NCI-H2227 treated with DMSO at 0.1 percent for 48 hours (cell line): ENCODE data around the gene PIANP.
"Not testable (repeated sequence)": the region's sequence is repeated elsewhere in the genome, so short reads cannot be mapped to it uniquely, and the experiment has no call there.

Experiments used
- DNase-seq: peaks from one replicate; lab custom pipeline; 2025; lab: John Stamatoyannopoulos, UW

Gene PIANP, protein sequence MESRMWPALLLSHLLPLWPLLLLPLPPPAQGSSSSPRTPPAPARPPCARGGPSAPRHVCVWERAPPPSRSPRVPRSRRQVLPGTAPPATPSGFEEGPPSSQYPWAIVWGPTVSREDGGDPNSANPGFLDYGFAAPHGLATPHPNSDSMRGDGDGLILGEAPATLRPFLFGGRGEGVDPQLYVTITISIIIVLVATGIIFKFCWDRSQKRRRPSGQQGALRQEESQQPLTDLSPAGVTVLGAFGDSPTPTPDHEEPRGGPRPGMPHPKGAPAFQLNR

DNA sequence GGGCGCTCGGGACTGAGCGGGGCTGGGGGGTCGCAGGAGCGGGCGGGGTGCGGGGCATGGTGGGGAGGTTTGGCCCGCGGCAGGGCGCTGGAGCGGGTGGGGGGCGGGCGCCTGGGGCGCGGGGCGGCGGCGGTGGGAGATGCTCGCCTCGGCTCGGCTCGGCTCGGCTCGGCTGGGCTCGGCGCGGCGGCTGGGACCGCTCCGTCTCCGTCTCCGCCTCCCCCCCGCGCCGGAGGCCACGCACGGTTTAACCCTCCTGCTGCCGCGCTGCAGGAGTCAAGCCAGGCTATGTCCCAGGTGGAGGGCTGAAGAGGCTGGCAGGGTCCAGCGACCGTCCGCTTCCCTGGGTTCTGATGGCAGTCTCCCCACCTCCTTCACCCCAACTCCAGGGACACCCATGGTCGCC, at the start of gene PIANP:
Gene PIANP (minus strand): TSS at position 170 of the 406 bp plus-strand sequence. CDS start 2,754 bp downstream, outside the sequence.
- no peak for DNase-seq

DNA sequence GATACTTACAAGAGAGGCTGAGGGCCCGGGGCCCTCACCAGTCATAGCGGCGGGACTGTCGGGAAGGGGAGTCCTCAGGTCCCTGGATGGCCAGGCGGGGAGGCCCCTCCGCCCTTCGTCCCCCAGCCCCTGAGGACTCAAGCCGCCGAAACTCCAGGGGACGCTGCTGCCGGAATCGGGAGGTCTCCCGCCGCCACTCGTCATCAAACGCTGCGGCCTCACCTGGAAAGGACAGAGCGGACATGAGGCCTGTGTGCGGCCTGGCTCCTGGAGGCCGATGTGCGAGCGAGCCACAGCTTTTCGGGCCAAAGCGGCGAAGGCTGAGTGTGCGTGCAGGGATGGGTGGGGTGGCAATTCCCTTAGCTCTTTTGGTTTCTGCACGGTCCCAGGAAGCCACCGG, 48.1 kb upstream of the PIANP start:
- DNase-seq = no peak

DNA sequence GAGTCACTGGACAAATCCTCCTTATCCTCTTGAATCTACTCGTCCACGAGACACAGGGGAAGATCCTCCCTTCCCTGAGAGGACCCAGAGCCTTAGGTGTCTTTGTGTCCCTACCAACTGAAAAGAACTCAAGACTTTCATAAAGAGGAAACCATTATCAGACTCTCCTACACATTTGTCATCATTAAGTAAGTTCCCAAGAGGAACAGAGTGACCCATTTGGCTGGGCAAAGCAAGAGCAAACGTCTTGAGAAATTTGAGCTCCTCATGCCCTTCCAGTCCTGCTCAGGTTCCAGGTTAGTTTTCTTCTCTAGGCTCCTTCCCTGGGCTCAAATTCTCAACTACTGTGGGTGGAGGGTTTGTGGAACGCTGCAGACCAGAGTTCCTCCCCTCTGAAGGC, 46.6 kb upstream of the PIANP start:
- no peak for DNase-seq

DNA sequence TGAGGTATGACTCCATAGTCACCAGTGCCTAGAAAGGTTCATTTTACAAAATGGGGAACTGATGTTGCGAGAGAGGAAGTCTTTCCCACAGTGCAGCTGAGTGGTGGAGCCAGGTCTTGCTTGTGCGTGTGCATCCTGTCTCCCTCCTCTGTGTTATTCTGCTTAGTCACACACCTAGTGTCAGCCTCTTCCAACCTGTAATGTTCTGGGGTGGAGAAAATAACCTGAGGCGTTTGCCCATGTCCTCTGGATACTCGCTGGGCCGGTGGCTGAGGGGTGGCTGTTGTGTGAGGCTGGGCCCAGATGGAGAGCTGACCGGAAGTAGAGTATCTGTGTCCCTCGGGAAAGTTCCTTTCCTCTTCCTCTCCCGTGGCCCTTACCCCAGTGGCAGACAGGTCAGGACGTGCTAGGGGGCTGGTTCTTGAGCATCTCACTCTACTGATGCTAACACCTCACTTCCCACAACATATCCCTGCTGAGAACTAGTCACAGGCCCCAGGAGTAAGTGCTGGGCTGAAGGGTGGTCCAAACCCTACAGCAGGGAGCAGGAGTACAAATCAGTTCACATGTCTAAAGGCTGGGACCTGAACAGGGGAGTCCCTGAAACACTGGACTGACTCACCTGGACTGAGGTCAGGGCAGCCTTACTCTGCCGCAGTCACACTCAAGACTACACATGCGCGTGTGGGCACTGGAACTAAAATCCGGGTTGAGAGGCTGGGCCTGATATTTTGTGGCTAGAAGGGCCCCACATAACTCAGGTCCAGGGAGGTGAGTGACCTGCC, 45.3 kb upstream of the PIANP start:
- no peak for DNase-seq

DNA sequence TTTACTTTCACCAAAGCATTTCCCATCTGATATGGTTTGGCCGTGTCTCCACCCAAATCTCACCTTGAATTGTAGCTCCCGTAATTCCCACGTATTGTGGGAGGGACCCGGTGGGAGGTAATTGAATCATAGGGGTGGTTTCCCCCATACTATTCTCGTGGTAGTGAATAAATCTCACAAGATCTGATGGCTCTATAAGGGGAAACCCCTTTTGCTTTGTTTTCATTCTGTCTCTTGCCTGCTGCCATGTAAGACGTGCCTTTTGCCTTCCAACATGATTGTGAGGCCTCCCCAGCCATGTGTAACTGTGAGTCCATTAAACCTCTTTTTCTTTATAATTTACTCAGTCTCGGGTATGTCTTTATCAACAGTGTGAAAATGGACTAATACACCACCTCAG, 42.7 kb upstream of the PIANP start:
- DNase-seq = not testable (repeated sequence)

DNA sequence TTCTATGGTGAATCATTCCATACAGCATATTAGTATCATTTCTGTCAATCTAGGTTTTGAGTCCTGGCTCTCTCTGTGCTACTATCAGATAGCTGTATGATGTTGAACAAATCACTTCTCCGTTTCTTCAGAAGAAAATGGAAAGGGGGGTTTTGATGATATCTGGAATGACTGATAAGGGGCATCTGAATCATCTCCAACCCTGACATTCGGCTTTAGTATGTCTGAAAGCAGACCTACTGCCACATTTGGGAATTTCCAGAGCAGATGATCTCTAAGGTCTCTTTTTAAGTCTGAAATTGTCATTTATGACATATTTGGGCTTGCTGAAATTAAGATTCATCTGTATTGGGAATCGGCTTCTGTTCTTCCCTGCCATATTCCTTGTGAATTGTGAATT, 42.2 kb upstream of the PIANP start:
- no peak for DNase-seq

DNA sequence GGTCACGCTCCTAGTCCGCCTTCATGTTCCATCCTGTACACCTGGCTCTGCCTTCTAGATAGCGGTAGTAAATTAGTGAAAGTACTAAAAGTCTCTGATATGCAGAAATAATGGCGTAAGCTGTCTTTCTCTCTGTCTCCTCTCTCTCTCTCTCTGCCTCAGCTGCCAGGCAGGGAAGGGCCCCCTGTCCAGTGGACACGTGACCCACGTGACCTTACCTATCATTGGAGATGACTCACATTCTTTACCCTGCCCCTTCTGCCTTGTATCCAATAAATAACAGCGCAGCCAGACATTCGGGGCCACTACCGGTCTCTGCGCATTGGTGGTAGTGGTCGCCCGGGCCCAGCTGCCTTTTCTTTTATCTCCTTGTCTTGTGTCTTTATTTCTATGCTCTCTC, 41.5 kb upstream of the PIANP start:
- not testable (repeated sequence) for DNase-seq

DNA sequence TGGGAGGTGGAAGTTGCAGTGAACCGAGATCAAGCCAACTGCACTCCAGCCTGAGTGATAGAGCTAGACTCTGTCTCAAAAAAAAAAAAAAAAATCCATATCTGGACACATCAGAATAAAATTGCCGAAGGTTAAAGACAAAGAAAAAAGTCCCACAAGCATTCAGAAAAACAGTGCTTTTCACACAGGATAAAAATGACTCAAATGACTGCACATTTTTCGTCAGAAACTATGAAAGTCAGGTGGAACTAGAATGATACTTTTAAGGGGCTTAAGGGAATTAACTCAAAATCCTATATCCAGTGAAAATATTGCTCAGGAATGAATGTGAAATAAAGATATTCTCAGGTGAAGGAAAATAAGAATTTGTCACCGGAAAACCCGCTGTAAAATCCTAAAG, 36.1 kb upstream of the PIANP start:
- no peak for DNase-seq

DNA sequence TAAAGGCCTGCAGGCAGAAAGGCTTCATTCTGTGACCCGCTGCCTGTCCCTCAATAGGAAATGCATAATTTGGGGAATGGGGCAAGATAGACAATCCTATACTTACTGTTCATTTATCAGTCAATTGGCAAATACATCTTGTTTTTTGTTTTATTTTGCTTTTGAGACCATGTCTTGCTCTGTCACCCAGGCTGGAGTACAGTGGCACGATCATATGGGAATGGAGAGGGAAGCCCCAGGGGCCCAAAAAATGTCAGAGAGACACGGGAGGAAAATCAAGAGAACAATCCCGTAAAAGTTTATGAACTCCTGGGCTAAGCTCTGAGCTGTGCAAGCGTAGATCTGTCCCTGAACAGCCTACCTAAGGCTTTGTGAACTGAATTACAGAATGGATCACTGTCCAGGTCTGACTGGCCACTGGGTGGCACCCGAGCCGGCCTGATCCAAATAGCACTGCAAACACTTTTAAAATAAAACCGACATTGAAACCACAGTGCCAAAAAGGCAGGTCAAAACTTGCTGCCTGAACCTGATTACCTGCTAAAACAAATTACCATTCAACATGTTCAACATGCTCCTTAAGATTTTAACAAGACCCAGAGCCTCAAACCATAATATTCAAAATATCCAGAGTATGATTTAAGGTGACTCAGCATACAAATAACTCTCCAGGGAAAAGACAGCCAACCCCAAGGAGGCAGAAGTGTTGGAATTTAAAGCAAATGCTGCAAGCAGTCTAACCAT, 35.0 kb upstream of the PIANP start:
- DNase-seq = peak; percentile 21

DNA sequence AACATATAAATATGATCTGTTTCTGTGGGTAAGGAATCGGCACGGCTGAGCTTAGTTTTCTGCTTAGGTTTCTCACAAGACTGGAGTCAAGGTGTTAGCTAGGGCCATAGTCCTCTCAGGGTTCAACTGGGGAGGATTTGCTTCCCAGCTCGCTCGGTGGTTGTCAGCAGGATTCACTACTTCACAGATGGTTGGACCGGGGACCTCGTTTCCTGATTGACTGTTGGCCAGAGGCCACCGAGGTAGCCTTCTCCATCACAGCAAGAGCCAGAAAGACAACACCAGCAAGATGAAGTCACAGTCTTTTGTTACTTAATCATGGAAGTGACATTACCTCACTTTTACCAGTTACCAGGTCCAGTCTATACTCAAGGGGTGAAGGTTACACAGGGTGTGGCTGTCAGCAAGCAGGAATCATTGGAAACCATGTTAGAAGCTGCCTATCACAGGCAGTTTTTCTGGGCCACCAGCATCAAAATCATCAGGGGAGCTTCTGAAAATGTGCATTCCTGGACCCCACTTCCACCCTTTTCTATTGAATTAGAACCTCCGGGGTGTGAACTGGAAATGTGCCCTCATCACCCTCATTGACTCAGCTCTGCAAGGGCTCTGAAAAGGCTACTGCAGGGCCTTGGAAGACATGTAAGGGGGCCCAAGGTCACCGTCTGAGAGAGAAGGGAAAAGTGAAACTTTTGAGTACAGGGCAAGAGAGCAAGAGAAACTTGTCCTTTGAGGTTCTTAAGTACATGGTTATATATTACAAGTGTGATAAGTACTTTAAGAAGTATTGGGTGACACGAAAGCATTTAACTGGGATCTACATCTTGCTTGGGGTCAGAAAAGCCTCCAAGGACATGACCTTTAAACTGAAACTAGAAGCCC, 34.1 kb upstream of the PIANP start:
- DNase-seq = no peak

DNA sequence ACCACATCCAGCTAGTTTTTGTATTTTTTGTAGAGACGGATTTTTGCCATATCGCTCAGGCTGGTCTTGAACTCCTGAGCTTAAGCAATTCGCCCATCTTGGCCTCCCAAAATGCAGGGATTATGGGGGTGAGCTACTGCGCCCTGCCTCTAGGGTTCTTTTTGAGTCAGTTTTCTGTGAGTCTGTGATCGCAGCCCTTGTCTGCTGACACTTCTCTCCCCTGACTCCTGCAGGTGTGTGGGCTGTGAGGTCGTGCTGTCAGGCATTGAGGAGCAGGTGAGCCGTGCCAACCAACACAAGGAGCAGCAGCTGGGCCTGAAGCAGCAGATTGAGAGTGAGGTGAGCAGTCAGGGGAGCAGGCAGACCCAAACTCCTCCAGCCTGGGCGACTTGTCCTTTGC, 29.6 kb upstream of the PIANP start:
- DNase-seq = no peak

DNA sequence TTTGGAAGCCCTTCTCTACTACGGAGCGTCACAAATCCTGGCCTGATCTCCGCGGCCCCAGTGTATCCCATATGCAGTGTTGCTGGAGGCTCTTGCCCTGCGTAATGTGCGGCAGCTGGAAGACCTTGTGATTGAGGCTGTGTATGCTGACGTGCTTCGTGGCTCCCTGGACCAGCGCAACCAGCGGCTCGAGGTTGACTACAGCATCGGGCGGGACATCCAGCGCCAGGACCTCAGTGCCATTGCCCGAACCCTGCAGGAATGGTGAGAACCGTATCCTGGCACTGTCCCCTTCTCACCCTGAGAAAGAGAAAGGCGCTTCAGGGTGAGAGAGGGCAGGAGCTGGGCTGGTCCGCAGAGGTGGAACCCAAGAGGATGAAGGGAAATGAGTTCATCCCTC, 28.6 kb upstream of the PIANP start:
- no peak for DNase-seq

DNA sequence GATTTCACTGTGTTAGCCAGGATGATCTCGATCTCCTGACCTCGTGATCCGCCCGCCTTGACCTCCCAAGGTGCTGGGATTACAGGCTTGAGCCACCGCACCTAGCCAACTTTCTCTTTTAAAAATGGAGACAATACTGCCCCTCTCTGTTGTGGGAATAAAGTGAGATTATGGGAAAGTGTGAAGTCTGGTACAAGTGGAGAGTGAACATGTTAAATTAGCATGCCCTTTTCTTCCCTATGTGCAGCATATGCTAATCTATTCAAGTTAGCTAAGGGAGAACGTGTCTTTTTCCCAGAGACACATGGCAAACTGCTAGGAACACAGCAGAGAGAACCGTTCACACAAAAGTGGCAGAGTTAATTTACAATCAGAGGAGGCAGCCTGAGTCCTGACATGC, 24.7 kb upstream of the PIANP start:
- DNase-seq = no peak

DNA sequence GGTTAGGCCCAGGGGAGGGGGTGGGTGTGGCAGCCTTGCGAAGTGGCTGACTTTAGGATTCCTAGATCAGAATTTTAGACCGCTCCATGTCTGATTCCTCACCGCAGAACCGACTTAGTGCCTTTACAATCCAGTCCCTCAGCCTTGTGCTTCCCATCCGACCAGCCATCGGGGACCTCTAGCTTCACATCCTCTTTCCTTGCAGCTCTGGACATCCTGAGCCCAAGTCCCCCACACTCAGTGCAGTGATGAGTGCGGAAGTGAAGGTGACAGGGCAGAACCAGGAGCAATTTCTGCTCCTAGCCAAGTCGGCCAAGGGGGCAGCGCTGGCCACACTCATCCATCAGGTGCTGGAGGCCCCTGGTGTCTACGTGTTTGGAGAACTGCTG, 23.8 kb upstream of the PIANP start:
- DNase-seq = no peak

DNA sequence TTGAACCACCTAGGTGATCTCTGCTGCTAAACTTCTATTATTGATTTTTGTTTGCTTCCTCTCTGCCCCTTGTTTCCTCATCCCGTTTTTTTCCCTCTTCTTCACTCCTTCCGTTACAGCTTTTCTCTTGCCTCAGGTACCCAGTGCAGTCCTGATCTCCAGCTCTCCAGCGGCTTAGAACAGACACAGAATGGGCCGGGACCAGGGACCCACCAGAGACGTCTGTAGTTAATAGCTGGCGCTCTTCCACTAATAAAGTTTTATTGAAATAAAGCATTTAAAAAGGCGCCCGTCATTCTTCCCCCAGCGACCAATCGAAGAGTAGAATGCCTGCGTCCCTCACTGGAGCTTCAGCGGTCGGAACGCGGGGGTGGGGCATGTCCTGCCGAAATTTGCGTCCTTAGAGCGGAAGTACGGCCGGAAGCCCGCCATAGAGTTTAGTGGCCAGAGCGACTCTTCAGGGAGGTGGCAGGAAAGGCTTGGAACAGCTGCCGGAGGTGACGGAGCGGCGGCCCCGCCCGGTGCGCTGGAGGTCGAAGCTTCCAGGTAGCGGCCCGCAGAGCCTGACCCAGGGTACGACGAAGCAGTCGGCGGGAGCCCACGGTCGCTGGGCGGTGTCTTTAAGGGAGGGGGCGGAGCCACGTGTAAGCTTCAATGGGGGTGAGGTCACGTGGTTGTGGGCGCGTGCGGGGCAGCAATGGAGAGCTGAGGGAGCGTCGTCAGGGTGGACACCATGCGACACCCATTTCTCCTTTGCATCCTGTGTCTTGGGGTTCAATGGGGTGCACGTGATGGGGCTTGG, 23.2 kb upstream of the PIANP start, which contains the start of gene COPS7A:
Gene COPS7A (plus strand): TSS at position 440 of the 802 bp plus-strand sequence. CDS start 611 bp downstream, outside the sequence.
- DNase-seq = peak; percentile 97

DNA sequence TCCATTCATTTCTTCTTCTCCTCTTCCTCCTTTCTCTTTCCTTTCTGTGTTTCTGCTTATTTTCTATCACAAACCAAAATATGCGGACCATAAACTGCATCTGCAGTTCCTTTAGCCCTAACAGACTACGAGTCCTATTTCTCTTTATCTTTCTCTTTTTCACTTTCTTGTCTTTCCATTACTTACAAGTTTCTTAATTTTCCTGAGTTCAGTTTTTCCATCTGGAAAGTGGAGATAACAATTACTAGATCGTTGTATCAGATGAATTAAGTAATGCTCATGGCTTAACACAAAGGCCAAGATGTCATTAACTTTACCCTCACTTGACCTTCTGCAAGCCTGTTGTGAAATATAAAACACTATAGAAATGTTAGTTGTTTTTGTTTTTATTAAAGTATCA, 22.2 kb upstream of the PIANP start:
- DNase-seq = no peak

DNA sequence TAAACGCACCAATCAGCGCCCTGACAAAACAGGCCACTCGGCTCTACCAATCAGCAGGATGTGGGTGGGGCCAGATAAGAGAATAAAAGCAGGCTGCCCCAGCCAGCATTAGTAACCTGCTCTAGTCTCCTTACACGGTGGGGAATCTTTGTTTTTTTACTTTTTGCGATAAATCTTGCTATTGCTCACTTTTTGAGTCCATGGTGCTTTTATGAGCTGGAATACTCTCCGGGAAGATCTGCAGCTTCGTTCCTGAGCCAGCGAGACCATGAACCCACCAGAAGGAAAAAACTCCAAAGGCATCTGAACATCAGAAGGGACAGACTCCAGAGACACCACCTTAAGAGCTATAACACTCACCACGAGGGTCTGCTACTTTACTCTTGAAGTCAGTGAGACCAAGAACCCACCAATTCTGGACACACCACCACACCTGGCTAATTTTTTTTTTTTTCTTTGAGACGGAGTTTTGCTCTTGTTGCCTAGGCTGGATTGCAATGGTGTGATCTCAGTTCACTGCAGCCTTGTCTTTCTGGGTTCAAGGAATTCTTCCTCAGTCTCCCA, 16.3 kb upstream of the PIANP start:
- no peak for DNase-seq

DNA sequence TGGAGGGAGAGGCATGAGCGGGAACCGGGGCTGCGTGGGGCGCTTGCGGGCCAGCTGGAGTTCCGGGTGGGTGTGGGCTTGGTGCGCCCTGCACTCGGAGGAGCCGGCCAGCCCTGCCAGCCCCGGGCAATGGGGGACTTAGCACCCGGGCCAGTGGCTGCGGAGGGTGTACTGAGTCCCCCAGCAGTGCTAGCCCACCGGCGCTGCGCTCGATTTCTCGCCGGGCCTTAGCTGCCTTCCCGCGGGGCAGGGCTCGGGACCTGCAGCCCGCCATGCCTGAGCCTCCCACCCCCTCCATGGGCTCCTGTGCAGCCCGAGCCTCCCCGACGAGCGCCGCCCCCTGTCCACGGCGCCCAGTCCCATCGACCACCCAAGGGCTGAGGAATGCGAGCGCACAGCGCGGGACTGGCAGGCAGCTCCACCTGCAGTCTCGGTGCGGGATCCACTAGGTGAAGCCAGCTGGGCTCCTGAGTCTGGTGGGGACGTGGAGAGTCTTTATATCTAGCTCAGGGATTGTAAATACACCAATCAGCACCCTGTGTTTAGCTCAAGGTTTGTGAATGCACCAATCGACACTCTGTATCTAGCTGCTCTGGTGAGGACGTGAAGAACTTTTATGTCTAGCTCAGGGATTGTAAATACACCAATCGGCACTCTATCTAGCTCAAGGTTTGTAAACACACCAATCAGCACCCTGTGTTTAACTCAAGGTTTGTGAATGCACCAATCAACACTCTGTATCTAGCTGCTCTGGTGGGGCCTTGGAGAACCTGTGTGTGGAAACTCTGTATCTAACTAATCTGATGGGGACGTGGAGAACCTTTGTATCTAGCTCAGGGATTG, 15.6 kb upstream of the PIANP start:
- not testable (repeated sequence) for DNase-seq

DNA sequence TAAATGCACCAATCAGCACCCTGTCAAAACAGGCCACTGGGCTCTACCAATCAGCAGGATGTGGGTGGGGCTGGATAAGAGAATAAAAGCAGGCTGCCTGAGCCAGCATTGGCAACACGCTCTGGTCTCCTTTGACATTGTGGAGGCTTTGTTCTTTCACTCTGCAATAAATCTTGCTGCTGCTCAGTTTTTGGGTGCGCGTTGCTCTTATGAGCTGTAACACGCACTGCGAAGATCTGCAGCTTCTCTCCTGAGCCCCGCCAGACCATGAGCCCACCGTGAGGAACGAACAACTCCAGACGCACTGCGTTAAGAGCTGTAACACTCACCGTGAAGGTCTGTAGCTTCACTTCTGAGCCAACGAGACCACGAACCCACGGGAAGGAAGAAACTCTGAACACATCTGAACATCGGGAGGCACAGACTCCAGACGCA, 8.4 kb upstream of the PIANP start:
- DNase-seq = no peak

DNA sequence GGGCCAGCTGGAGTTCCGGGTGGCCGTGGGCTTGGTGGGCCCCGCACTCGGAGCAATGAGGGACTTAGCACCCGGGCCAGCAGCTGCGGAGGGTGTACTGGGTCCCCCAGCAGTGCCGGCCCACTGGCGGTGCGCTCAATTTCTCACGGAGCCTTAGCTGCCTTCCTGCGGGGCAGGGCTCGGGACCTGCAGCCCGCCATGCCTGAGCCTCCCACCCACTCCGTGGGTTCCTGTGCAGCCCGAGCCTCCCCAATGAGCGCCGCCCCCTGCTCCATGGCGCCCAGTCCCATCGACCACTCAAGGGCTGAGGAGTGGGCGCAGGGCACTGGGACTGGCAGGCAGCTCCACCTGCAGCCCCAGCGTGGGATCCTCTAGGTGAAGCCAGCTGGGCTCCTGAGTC, 7.7 kb upstream of the PIANP start:
- not testable (repeated sequence) for DNase-seq
